Measurements from ENCODE around the gene CHSY3.

CHSY3 gene

GRCh38 chr5:130024006-130024405 is 119.7 kb downstream of the CHSY3 start:
- no peak for DNase-seq (ENCODE audit: low read depth)

- DNase-seq (ENCODE audit: low read depth), result no peak
Observed at GRCh38 chr5:130025511-130025910, 121.2 kb downstream of the CHSY3 start.

DNA sequence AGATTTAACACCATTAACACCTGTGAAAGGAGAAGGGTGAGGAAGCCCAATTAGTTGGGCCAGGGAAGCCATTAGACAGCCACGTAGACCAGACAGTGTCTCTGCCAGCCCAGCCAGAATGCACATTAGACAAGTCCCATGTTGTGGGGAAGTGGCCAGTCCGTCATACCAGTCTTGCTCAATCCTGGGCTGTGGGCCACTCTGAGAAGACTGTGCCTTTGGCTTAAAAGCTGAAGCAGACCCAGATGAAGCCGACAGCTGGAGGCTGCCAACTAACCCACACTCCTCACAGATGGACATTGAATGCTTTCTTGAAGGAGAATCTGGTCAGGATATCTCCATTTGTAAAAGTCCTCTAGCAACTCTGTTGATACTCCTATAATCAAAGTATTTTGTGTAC is 128.5 kb downstream of the CHSY3 start:
- no peak for DNase-seq (ENCODE audit: low read depth)

DNA sequence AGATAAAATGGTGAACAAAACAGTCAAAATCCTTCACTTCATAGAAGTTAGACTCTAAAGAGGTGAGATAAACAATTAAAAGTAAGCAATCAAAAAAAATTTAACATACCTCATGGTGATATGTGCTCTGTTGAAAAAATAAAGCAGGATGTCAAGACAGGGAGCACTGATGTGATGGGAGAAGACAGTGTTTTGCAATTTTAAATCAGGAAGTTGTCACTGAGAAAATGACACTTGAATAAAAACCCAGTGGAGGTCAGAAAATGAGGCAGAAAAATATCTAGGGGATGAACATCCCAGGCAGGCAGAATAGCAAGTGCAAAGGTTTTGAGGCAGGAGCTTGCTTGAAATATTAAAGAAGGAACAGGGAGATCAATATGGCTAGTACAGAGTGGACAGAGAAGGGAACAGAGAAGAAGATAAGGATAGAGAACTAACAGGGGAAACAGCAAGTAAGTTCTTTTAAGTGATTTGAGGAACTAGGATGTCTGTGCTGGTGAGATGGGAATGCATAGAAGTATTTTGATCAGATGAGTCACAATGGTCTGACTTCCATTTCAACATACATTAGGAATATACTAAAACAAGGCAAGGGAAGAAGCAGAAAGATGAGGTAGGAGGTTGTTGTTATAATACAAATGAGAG is 130.4 kb downstream of the CHSY3 start:
- no peak for DNase-seq (ENCODE audit: low read depth)

- DNase-seq (ENCODE audit: low read depth), result no peak
Observed at GRCh38 chr5:130035388-130035787, 131.1 kb downstream of the CHSY3 start.

GRCh38 chr5:130037905-130038304 is 133.6 kb downstream of the CHSY3 start:
- no peak for DNase-seq (ENCODE audit: low read depth)

DNA sequence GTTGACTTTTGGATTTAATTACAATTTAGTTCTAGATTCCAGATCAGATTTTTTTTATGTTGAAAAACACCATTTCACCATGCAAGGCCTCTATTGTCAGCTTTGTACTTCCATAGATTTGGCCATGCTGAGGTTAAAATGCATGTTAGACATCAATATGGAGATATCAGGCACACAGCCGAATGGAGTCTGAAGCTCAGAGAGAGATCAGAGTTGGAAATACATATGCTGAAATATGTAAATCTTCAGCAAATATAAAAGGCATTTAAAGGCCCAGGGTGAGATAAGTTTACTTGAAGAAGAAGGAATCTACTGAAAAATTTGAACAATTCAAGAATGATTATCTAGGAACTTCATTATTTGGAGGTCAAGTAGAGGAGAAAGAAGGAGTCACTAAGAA is 139.6 kb downstream of the CHSY3 start:
- no peak for DNase-seq (ENCODE audit: low read depth)

- no peak for DNase-seq (ENCODE audit: low read depth)
Observed at GRCh38 chr5:130045334-130045733, 141.1 kb downstream of the CHSY3 start.

DNA sequence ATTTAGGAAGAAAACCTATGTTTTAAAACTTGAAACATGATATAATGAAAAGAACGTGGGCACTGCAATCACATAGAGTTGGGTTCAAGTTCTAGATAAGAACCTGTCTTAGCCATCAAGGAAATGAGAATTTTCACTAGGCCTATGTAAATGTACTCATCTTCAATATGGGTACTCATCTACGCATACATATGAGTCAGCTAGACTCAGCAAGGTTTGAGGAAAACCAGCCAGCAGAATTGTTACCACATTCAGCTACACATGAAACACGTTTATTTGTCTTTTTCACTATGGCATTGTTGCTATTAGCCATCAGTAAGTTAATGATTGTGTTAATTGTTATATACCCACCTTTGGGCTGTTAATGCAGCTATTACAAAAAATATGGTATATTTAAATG is 146.3 kb downstream of the CHSY3 start:
- no peak for DNase-seq (ENCODE audit: low read depth)

DNA sequence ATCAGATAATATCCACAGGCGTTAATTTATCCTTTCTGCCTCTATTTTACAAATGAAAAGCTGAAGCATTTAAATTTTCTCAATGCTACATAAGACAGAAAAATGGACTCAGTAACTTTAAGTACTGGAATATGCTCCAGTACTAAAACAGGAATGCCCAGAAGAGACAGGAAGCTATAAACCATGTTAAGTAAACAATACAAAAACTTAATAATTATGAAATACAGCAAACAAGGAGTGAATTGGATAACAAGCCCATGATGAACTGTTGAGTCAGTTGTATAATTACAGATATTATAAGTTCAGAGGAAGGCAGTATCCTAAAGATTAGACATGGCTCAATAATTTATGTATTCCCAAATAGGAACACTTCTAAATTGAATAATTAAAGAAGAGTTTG is 148.5 kb downstream of the CHSY3 start:
- DNase-seq (ENCODE audit: low read depth), result no peak

DNA sequence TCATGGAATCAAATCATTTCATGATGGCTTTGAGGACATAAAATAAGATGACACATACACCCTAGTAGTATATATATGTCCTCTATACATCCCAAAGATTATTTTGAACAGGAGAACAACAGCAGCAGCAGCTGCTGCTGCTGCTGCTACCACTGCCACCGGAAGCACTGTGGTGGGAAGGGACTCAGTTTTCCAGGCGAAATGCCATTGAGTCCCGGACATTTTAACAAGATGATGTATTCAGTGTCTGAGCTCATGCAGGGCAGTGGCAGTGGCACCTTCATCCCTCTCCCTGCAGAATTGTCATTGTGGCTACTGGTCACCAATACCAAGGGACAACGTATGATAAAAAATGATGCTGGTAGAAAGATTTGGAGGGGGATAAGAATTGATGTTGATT is 151.3 kb downstream of the CHSY3 start:
- no peak for DNase-seq (ENCODE audit: low read depth)

- DNase-seq (ENCODE audit: low read depth), result no peak
Observed at GRCh38 chr5:130061746-130062145, 157.5 kb downstream of the CHSY3 start.

- DNase-seq (ENCODE audit: low read depth), result no peak
Observed at GRCh38 chr5:130063603-130064002, 159.3 kb downstream of the CHSY3 start.

DNA sequence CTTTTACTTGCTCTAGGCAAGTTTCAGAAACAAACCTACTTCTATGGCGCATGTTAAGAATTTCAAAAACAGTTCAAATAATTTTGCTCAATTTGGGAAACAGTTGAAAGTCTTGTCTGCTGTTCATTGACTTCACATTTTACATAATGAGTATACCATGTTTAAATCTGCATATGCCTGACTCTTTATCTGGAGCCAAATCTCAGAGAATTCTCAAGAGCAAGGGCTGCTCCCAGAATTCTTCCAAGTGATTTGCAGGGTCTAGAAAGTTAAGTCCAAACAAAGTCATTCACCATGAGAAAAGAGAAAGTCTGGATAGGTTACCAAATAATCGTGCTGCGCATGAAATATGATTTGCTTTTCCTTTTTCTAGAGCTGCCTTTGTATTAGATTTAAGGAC is 160.2 kb downstream of the CHSY3 start:
- no peak for DNase-seq (ENCODE audit: low read depth)

GRCh38 chr5:130065617-130066016 is 161.4 kb downstream of the CHSY3 start:
- no peak for DNase-seq (ENCODE audit: low read depth)

DNA sequence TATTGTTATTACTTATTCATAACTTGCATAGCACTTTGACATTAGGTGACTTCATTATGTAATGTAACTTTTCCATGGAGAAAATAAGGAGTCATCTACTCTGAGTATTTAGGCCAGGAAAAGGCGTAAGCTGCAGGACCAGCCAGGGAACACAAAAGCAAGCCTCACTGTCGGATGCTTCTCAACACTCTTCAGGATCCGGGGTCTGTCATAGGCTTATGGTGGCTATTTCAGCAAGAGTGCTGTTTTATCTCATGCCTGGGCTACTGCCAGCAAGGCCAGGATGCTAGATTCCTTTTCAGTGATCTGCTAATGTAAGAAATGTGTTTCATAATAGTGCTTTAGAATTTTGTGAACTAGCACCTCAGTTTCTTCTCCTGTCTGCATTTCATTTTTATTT is 162.4 kb downstream of the CHSY3 start:
- DNase-seq (ENCODE audit: low read depth), result no peak

DNA sequence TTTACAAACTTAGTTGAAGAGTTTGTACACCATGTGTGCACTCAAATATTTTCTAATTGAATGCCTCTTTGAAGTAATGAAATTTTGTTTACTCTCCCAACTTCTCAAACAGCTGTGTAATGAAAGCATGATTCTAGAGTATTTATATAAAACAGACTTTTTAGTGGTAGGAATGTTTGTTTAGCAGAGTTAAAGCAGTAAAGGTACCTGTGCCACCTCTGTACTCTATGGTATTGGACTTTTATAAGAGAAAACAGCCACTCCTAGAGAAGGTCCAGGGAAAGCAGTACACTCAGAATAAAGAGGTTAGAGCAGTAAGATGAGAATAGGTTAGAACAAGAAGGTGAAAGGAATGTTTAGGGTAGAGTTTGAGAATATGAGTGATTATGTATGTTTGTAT is 163.1 kb downstream of the CHSY3 start:
- no peak for DNase-seq (ENCODE audit: low read depth)

- DNase-seq (ENCODE audit: low read depth), result no peak
Observed at GRCh38 chr5:130068101-130068500, 163.8 kb downstream of the CHSY3 start.

- DNase-seq (ENCODE audit: low read depth), result no peak
Observed at GRCh38 chr5:130068988-130069387, 164.7 kb downstream of the CHSY3 start.

GRCh38 chr5:130074820-130075219 is 170.6 kb downstream of the CHSY3 start:
- DNase-seq (ENCODE audit: low read depth), result no peak

DNA sequence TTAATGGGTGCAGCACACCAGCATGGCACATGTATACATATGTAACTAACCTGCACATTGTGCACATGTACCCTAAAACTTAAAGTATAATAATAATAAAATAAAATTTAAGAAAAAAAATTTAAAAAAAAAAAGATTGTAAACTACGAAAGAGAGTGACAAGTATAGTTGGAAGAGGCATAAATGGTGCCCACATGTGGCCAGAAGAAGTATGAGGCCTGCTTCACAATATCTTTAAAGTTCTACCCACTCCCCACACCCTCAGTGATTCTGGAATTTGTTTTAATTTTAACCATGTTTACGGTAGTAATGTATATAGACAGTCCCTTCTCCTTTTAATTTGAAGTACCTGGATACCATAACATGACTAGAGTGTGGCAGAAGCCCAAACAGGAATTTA is 172.7 kb downstream of the CHSY3 start:
- DNase-seq (ENCODE audit: low read depth), result no peak

DNA sequence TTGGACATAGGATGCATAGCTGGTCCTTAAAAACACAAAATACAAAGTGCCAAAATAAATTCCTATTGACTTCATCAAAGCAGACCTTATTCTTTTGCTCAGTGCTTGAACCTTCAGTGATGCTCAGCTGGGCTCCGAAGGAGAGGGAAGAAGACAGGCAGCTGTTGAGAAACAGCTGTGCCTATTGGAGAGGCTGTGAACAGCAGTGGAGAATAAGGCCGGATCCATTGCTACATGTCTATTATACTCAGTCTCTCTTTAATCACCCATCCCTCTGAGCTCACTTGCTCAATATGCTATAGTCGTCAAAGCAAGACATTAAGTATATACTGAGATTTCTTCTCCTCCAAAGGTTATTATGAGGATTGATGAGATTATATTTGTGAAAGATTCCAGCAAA is 174.4 kb downstream of the CHSY3 start:
- DNase-seq (ENCODE audit: low read depth), result no peak

DNA sequence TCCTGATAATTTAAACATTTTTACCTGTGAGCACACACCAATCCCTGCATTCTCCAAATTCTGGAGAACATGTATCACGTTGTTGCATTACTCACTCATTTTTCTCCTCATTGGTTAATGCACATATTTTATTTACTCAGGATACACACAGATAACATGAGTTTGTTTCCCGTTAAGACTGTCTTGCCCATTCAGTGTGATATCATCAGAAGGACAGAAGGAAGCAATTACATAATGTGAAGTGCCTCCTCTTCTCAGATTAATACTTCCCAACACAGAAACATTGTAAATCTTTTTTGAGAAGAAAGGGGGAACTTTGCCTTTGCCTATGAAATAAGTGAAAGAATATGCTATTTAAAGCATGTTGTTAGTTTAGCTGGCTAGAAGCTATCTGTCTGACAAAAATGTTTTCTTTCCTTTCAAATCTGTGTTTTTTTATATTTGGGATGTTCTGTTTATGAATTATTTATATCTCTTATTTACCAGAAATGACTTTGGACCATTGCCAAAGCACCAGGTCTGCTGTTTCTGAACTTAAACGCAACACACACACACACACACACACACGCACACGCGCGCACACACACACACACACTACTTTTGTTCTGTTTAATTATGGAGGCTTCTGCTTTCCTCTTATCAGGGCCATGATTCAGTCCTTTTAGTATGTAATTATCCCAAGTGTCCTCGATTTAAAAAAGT is 186.5 kb downstream of the CHSY3 start:
- DNase-seq (ENCODE audit: low read depth), result no peak

DNA sequence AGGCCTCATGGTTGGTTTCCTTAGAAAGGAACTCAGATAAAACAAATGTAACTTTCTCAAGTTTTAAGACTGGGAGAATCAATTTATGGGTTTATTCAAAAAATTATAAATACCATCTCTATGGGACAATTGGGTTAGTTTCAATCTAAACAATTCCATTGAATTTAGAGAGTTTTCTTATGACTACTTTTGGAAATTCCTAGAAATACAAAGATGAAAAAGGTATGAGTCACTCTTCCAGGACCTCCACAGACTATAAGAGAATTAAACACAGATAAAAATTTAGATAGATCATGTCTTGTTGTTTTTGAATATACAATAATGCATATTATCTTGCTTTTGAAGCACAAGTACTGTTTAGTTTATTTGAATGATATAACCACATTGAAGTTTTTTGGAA is 188.7 kb downstream of the CHSY3 start:
- no peak for DNase-seq (ENCODE audit: low read depth)
